ENCODE measurements around the gene CPXM2.

DNA sequence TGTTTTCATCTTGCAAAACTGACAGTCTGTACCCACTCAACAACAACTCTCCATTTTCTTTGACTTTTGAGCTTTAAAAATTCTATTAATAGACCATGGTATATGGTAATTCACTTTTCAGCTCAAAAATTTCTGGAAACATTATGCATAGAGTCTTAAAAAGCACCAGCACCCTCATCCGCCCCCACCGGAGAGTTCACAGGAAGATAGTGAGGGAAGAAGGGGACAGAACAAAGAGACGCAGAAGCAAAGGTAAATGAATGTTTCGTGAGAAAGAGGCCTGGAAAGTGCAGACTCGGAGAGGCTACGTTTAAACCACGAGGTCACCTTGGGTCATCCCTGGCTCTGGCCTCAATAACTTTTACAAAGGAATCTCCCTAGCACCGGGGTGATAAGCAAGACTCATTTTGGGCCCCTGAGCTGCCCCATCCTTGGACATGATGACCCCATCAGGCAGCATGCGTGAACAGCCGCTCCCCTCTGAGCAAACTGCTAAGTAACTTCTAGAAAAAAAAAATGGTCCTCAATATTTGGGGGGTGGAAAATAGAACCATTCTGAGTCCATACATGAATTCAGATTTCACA, 96.3 kb downstream of the CPXM2 start:
- TF ChIP-seq, protein P1, sequence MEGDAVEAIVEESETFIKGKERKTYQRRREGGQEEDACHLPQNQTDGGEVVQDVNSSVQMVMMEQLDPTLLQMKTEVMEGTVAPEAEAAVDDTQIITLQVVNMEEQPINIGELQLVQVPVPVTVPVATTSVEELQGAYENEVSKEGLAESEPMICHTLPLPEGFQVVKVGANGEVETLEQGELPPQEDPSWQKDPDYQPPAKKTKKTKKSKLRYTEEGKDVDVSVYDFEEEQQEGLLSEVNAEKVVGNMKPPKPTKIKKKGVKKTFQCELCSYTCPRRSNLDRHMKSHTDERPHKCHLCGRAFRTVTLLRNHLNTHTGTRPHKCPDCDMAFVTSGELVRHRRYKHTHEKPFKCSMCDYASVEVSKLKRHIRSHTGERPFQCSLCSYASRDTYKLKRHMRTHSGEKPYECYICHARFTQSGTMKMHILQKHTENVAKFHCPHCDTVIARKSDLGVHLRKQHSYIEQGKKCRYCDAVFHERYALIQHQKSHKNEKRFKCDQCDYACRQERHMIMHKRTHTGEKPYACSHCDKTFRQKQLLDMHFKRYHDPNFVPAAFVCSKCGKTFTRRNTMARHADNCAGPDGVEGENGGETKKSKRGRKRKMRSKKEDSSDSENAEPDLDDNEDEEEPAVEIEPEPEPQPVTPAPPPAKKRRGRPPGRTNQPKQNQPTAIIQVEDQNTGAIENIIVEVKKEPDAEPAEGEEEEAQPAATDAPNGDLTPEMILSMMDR (conservative IDR thresholded peaks at IDR 0.05; ENCODE audit: low read depth, low read length), result no peak
- TF ChIP-seq EZH2phosphoT487 (IDR thresholded peaks at IDR 0.05; ENCODE audit: borderline replicate concordance, low read length), result no peak
